GM21390 (cell line): ENCODE results near the gene ARHGEF33.

Source experiments
- ATAC-seq: cut with Tn5 transposase; IDR thresholded peaks from one replicate; pipeline ENCODE4 v1.9.1; 2021; ENCODE audit not compliant: unreplicated experiment

ARHGEF33 gene

GRCh38 chr2:38959466-38959865 is 69.8 kb downstream of the ARHGEF33 start:
- no peak for ATAC-seq

- peak; percentile 89 for ATAC-seq
These were observed 70.4 kb downstream of the ARHGEF33 start for GRCh38 chr2:38959938-38960608.

- ATAC-seq: no peak
These were observed 71.1 kb downstream of the ARHGEF33 start for GRCh38 chr2:38960609-38961320.

- no peak for ATAC-seq
These were observed 76.3 kb downstream of the ARHGEF33 start for GRCh38 chr2:38966006-38966405.

GRCh38 chr2:38966678-38967077 is 77.0 kb downstream of the ARHGEF33 start:
- ATAC-seq: no peak

GRCh38 chr2:38968021-38968420 is 78.3 kb downstream of the ARHGEF33 start:
- no peak for ATAC-seq

- ATAC-seq: no peak
These were observed 81.7 kb downstream of the ARHGEF33 start for GRCh38 chr2:38971377-38971776.

- no peak for ATAC-seq
These were observed 83.6 kb downstream of the ARHGEF33 start for GRCh38 chr2:38973266-38973665.

- ATAC-seq: no peak
These were observed 85.4 kb downstream of the ARHGEF33 start for GRCh38 chr2:38975042-38975441.

- no peak for ATAC-seq
These were observed 87.4 kb downstream of the ARHGEF33 start for GRCh38 chr2:38977047-38977446.

- no peak for ATAC-seq
These were observed 88.7 kb downstream of the ARHGEF33 start for GRCh38 chr2:38978296-38978903.

- no peak for ATAC-seq
These were observed 89.2 kb downstream of the ARHGEF33 start for GRCh38 chr2:38978908-38979307.

GRCh38 chr2:38981003-38981669 is 91.5 kb downstream of the ARHGEF33 start:
- ATAC-seq: no peak

- ATAC-seq: no peak
These were observed 92.1 kb downstream of the ARHGEF33 start for GRCh38 chr2:38981670-38982357.

- ATAC-seq: no peak
These were observed 92.8 kb downstream of the ARHGEF33 start for GRCh38 chr2:38982498-38982897.

GRCh38 chr2:38988716-38989115 is 99.0 kb downstream of the ARHGEF33 start:
- ATAC-seq: no peak

- ATAC-seq: no peak
These were observed 102.2 kb downstream of the ARHGEF33 start for GRCh38 chr2:38991899-38992298.

GRCh38 chr2:38997781-38998180 is 108.1 kb downstream of the ARHGEF33 start:
- no peak for ATAC-seq

- no peak for ATAC-seq
These were observed 110.9 kb downstream of the ARHGEF33 start for GRCh38 chr2:39000552-39000951.

- no peak for ATAC-seq
These were observed 118.3 kb downstream of the ARHGEF33 start for GRCh38 chr2:39007875-39008504.

GRCh38 chr2:39008665-39009064 is 119.0 kb downstream of the ARHGEF33 start:
- ATAC-seq: no peak
